GM12878 (cell line): ENCODE results near the gene R3HDM2. TPM values are rescaled to one million over a fixed set of nuclear protein-coding genes. Genes with fewer than 3 reads are reported as not detected.

Experiments
- ATAC-seq: fragments of 200-7000 bp; cut with Tn5 transposase; 3 replicates; pipeline ENCODE4 v1.9.1; 2020; ENCODE audit warnings: mild to moderate bottlenecking, moderate library complexity
- BruUV-seq: library from RNA; stranded (reverse); fragments of 400-500 nt; replicated peaks from 2 replicates; lab custom pipeline; 2021; lab: Mats Ljungman, UMichigan
- CTCF ChIA-PET: fragments of 300-600 bp; sonication (Branson Sonifier 250); formaldehyde crosslinking; extraction: SDS; loops from one replicate; lab custom pipeline; 2021; ENCODE audit warnings: inconsistent platforms; lab: Yijun Ruan, JAX
- POLR2A ChIA-PET: fragments of 350-600 bp; formaldehyde crosslinking; extraction: SDS; loops from one replicate; lab custom pipeline; 2021; ENCODE audit warnings: inconsistent platforms; lab: Charles Lee
- RAD21 ChIA-PET: fragments of 300-600 bp; sonication (Branson Sonifier 250); formaldehyde crosslinking; loops from one replicate; lab custom pipeline; 2023; ENCODE audit warnings: antibody characterized with exemption; ENCODE audit not compliant: unreplicated experiment; lab: Charles Lee
- SMC1A ChIA-PET: fragments of 300-600 bp; sonication (Branson Sonifier 250); formaldehyde crosslinking; loops from one replicate; lab custom pipeline; 2023; ENCODE audit not compliant: unreplicated experiment, uncharacterized antibody; lab: Charles Lee
- DNase-seq: peaks from one replicate; pipeline ENCODE4 v3.0.0-alpha.2; 2011; ENCODE audit warnings: low read depth, low spot score
- FAIRE-seq: peaks from 3 replicates; lab custom pipeline; 2011; peaks lifted over from hg19 to GRCh38; lab: Jason Lieb, UNC
- H2AFZ ChIP-seq: 2 replicates; pipeline ENCODE4 v1.6.0; 2011; ENCODE audit warnings: low read depth, low read length, control low read depth; ENCODE audit not compliant: control insufficient read depth
- H3K27ac ChIP-seq: 2 replicates; pipeline ENCODE4 v1.5.1; 2011; ENCODE audit warnings: control low read depth; ENCODE audit not compliant: control insufficient read depth, insufficient read depth
- H3K27me3 ChIP-seq, 2 experiments: replicated peaks in 1 of 2; 2 replicates each; pipeline versions ENCODE4 v1.6.0 to v1.6.1; 2011; ENCODE audit warnings: low read length in 1 of 2; ENCODE audit not compliant: control insufficient read depth in 2 of 2, insufficient read depth in 2 of 2
- H3K36me3 ChIP-seq, 2 experiments: 2 replicates each; pipeline ENCODE4 v1.5.1; 2011; ENCODE audit warnings: low read length in 1 of 2; ENCODE audit not compliant: control insufficient read depth in 2 of 2, insufficient read depth in 2 of 2
- H3K4me1 ChIP-seq: 2 replicates; pipeline ENCODE4 v1.6.1; 2011; ENCODE audit warnings: mild to moderate bottlenecking, low read length, moderate library complexity, mixed read lengths; ENCODE audit not compliant: control insufficient read depth, insufficient read depth
- H3K4me2 ChIP-seq: 2 replicates; pipeline ENCODE4 v1.6.0; 2011; ENCODE audit warnings: control low read depth; ENCODE audit not compliant: control insufficient read depth, insufficient read depth
- H3K4me3 ChIP-seq: fragments of 200-600 bp; sonication (generic); 2 replicates; pipeline ENCODE4 v1.5.1; 2016
- H3K79me2 ChIP-seq: 2 replicates; pipeline ENCODE4 v1.6.0; 2011; ENCODE audit warnings: low read length; ENCODE audit not compliant: control insufficient read depth, insufficient read depth
- H3K9ac ChIP-seq: 2 replicates; pipeline ENCODE4 v1.8.0; 2011; ENCODE audit warnings: low read length, control low read depth, mixed read lengths; ENCODE audit not compliant: control insufficient read depth, insufficient read depth
- H3K9me3 ChIP-seq: replicated peaks from 3 replicates; pipeline ENCODE4 v1.5.1; 2011; ENCODE audit warnings: mild to moderate bottlenecking, low read length; ENCODE audit not compliant: control insufficient read depth, insufficient read depth
- H4K20me1 ChIP-seq: 2 replicates; pipeline ENCODE4 v1.6.0; 2011; ENCODE audit not compliant: control insufficient read depth, insufficient read depth
- CREB1 ChIP-seq: IDR thresholded peaks from 2 replicates; pipeline ENCODE4 v1.6.1; 2012; ENCODE audit warnings: low read depth, mild to moderate bottlenecking, inconsistent platforms
- HDAC6 ChIP-seq: fragments of 200-600 bp; sonication (generic); IDR thresholded peaks from one replicate; pipeline ENCODE4 v1.8.0; 2017; ENCODE audit warnings: antibody characterized with exemption; ENCODE audit not compliant: unreplicated experiment
- JUNB ChIP-seq: IDR thresholded peaks from 2 replicates; pipeline ENCODE4 v1.6.1; 2016; ENCODE audit warnings: antibody characterized with exemption, mild to moderate bottlenecking
- KAT2A ChIP-seq: conservative IDR thresholded peaks from 2 replicates; pipeline ENCODE4 v1.6.1; 2011; ENCODE audit warnings: low read depth, low read length; ENCODE audit not compliant: control insufficient read depth
- POLR2A ChIP-seq: IDR thresholded peaks from 2 replicates; pipeline ENCODE4 v1.6.1; 2011; ENCODE audit warnings: low read depth, mild to moderate bottlenecking, low read length
- POU2F2 ChIP-seq: IDR thresholded peaks from 3 replicates; pipeline ENCODE4 v1.6.1; 2011; ENCODE audit warnings: low read depth, mild to moderate bottlenecking, low read length, borderline replicate concordance
- RFX5 ChIP-seq: IDR thresholded peaks from 2 replicates; pipeline ENCODE4 v1.6.1; 2011; ENCODE audit warnings: low read depth, low read length, improper control_type of control experiment
- ZNF622 ChIP-seq: fragments of 450-650 bp; IDR thresholded peaks from 2 replicates; pipeline ENCODE4 v1.6.1; 2017; ENCODE audit warnings: mild to moderate bottlenecking, inconsistent platforms
- WGBS: methylation state at CpG from one replicate; pipeline ENCODE4 v1.1.6; 2016; ENCODE audit warnings: low lambda C conversion rate; ENCODE audit not compliant: insufficient replicate concordance, insufficient coverage; ENCODE audit errors: missing lambda C conversion rate; 5-methylcytosine and 5-hydroxymethylcytosine counted together
- in situ Hi-C: fragments of 300-500 bp; cut with MboI; formaldehyde crosslinking; loops from 9 replicates; pipeline ENCODE4 v1.14.3; 2018; ENCODE audit warnings: mixed read lengths
- intact Hi-C: fragments of 100-400 bp; cut with micrococcal nuclease; formaldehyde crosslinking; loops from one replicate; pipeline ENCODE4 v1.14.2; 2022; ENCODE audit not compliant: unreplicated experiment
- polyA plus RNA-seq, 11 experiments: library from polyadenylated mRNA; depleted of rRNA in 4 of 11; unstranded in 6 of 11; stranded (reverse) in 5 of 11; fragments of >200 nt; fragmentation: Nextera tagmentation in 4 of 11; fragmentation: Illumina TruSeq in 1 of 11; extraction: Ambion mirVana in 4 of 11; extraction: Trizol in 1 of 11; gene quantifications; 1 replicate in 1 of 11; 2 replicates in 10 of 11; pipeline versions ENCODE4 v1.2.1 to v1.2.3, GENCODE V29; 2011 to 2016; ENCODE audit warnings: inconsistent platforms in 2 of 11, missing spikeins in 2 of 11, low read depth in 1 of 11
- total RNA-seq, 4 experiments: library from RNA; depleted of rRNA in 3 of 4; stranded (reverse); fragments of >200 nt in 3 of 4; fragmentation: Illumina TruSeq in 1 of 4; extraction: Trizol in 1 of 4; gene quantifications; 2 replicates each; pipeline versions ENCODE4 v1.2.1 to v1.2.3, GENCODE V29; 2013 to 2021
- TF ChIP-seq, protein P1 (sequence below): IDR thresholded peaks from 2 replicates; pipeline ENCODE4 v1.6.1; 2011; ENCODE audit warnings: borderline replicate concordance, low read depth, mild to moderate bottlenecking, moderate library complexity, low read length; ENCODE audit not compliant: insufficient read depth, poor library complexity, severe bottlenecking
- TF ChIP-seq, protein P2 (sequence below): fragments of 450-650 bp; IDR thresholded peaks from 2 replicates; pipeline ENCODE4 v1.6.1; 2017; ENCODE audit warnings: borderline replicate concordance

The R3HDM2 gene
- total and polyA plus RNA-seq, 10 of the 15 experiments (the other 5 are each of a cell fraction or from before 2014, with no cell fraction given), result 4.6 to 26.1 (median 11.2) TPM

DNA sequence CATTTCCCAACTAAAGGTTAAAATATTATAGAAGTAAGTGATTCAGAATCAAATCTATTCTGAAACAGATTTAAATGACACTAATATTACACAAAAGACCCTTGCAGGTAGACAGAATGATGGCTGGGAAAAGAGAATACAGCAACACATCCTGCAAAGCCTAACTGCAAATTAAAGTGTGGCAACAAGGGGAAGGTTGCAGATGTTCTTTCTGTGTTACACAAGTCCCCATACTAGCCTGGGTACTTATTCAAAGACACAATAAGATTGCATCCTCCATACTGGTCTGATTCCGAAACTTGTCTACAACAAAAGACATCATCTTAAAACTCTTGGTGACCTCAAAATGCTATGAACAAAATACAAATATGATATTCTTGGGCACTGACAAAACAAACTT is 50.5 kb downstream of the R3HDM2 start (continued):
- TF ChIP-seq, protein P1, sequence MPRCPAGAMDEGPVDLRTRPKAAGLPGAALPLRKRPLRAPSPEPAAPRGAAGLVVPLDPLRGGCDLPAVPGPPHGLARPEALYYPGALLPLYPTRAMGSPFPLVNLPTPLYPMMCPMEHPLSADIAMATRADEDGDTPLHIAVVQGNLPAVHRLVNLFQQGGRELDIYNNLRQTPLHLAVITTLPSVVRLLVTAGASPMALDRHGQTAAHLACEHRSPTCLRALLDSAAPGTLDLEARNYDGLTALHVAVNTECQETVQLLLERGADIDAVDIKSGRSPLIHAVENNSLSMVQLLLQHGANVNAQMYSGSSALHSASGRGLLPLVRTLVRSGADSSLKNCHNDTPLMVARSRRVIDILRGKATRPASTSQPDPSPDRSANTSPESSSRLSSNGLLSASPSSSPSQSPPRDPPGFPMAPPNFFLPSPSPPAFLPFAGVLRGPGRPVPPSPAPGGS, result no peak
- no peak for TF ChIP-seq HDAC6
- TF ChIP-seq, protein P2, sequence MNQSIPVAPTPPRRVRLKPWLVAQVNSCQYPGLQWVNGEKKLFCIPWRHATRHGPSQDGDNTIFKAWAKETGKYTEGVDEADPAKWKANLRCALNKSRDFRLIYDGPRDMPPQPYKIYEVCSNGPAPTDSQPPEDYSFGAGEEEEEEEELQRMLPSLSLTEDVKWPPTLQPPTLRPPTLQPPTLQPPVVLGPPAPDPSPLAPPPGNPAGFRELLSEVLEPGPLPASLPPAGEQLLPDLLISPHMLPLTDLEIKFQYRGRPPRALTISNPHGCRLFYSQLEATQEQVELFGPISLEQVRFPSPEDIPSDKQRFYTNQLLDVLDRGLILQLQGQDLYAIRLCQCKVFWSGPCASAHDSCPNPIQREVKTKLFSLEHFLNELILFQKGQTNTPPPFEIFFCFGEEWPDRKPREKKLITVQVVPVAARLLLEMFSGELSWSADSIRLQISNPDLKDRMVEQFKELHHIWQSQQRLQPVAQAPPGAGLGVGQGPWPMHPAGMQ, result no peak

DNA sequence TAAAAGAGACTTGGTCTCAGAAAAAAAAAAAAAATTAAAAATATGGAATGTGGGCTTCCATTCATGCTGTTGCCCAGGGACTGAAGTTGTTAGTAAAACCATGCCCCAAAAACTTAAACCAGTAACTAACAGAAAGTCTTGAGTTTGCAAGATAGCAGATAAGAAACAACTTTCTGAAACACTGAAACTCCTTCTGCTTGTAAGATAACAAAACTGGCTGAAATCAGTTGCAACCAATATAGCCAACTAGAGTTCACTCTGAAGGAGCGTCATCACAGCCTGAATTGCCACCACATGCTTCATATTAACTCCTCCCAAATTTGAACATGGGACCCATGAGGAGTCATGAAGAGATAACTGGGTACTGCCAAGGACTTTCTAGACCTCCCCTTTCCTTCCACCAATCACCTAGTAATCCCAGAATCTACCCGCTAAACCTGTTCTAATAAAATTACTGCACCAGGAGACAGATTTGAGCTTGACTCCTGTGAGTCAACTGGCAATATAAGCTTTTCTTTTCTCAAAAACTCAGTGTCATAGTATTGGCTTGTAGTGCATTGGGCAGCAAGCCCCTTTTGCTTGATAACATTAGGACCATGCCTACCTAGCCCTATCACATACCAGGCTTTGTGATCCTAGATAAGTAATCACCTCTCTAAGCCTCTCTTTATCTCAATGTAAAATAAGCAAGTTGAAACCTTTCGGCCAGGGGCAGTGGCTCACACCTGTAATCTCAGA is 53.6 kb downstream of the R3HDM2 start:
- no peak for TF ChIP-seq ZNF622
- TF ChIP-seq RFX5, result no peak
- TF ChIP-seq POU2F2, result no peak
- no peak for TF ChIP-seq JUNB
- TF ChIP-seq CREB1, result no peak
- no peak for TF ChIP-seq POLR2A
- TF ChIP-seq KAT2A, result no peak
- FAIRE-seq (no peak), ATAC-seq (no peak), DNase-seq (no peak)
- no peak overlapping the region for H2AFZ ChIP-seq
- H4K20me1 ChIP-seq, result no peaks in the 10 kb centered on the region
- SMC1A ChIA-PET, result interaction anchor here (1.2 kb wide), 1 partner anchor 10 kb away, joined by 3 read pairs; no protein-coding TSS in a partner anchor
- no peaks in the 10 kb centered on the region for H3K27me3 ChIP-seq
- H3K27ac ChIP-seq, result no peak overlapping the region
- no peaks in the 10 kb centered on the region for H3K79me2 ChIP-seq
- H3K9me3 ChIP-seq, result no peaks in the 10 kb centered on the region
- RAD21 ChIA-PET, result no interaction called here
- no peak overlapping the region for H3K4me3 ChIP-seq
- in situ Hi-C loops (no loop called here), intact Hi-C loops (no loop called here)
- H3K36me3 ChIP-seq, result no peaks in the 10 kb centered on the region; a peak in 1 of 4 replicates
- no peak overlapping the region for H3K4me2 ChIP-seq
- WGBS, result 98% methylated on average over 3 of the region's 3 CpGs
- CTCF ChIA-PET, result interaction anchor here (0.6 to 1.3 kb wide), 3 partner anchors 10 to 1044 kb away, joined by 3 to 4 read pairs (median 4); no protein-coding TSS in a partner anchor
- BruUV-seq, result no TSS peak
- H3K9ac ChIP-seq, result no peak overlapping the region
- POLR2A ChIA-PET, result no interaction called here
- H3K4me1 ChIP-seq, result peaks cover 11% of the 10 kb centered on the region
